ENCODE results near the gene RHBDL1. TPM values are rescaled to one million over a fixed set of nuclear protein-coding genes. Genes with fewer than 3 reads are reported as not detected.
A peak's percentile ranks its signal among the peaks of the same experiment; 100 is the strongest.

Gene RHBDL1
- total RNA-seq, 4 donors from 2014 or later: 0.38 to 1.1 (median 0.57) TPM; not detected in 1

GRCh38 chr16:727291-727977, 52.0 kb downstream of the RHBDL1 start:
- no peaks in the 10 kb centered on the region for H3K9me3 ChIP-seq
- peaks cover 0 to 23% (median 7%) of the 10 kb centered on the region in 3 donors for H3K36me3 ChIP-seq
- peaks cover 0 to 49% (median 1%) of the 10 kb centered on the region in 4 donors for H3K27me3 ChIP-seq
- 0% methylated on average over 4 of the region's 61 CpGs; no CpG with 5 or more reads in 1 of the 2 donors for WGBS, 2 donors
- TF ChIP-seq POLR2A (IDR thresholded peaks at IDR 0.05): peak in 1 of 4 donors; percentile 36
- TF ChIP-seq CTCF (IDR thresholded peaks at IDR 0.05): no peak
- intact Hi-C loops (cut with DNase I): no loop called here
- peaks cover 23 to 37% (median 28%) of the 10 kb centered on the region in 3 donors for H3K4me1 ChIP-seq
- H3K27ac ChIP-seq: peak overlapping the region in 3 of 4 donors; percentile 0 to 53 (median 48)
- peak overlapping the region; percentile 25 to 67 (median 48) for H3K4me3 ChIP-seq
- DNase-seq: no peak

Other genes with a start within 250 kb of the RHBDL1 start
- gene CAPN15, start 148.0 kb upstream of the RHBDL1 start, total RNA-seq: 10 to 100 TPM; 29.4 to 69.6 (median 52.4) TPM
- gene PRR35, start 115.3 kb upstream of the RHBDL1 start, total RNA-seq: not detected
- gene NHLRC4, start 108.7 kb upstream of the RHBDL1 start, total RNA-seq: under 1 TPM in 3 of 4 donors, not detected in 1; 0.09 to 0.95 (median 0.59) TPM
- 10 to 100 TPM; 15.9 to 24.0 (median 20.4) TPM for gene PIGQ, start 105.7 kb upstream of the RHBDL1 start, total RNA-seq
- gene RAB40C, start 85.6 kb upstream of the RHBDL1 start, total RNA-seq: 10 to 100 TPM; 14.2 to 31.4 (median 20.3) TPM
- 1 to 10 TPM in 1 of 4 donors, under 1 TPM in 3; under 0.01 to 1.8 (median 0.29) TPM for gene WFIKKN1, start 44.7 kb upstream of the RHBDL1 start, total RNA-seq
- gene METTL26, start 39.4 kb upstream of the RHBDL1 start, total RNA-seq: 100 to 1,000 TPM in 1 of 4 donors, 10 to 100 TPM in 3; 69.6 to 105 (median 79.9) TPM
- gene MCRIP2, start 33.8 kb upstream of the RHBDL1 start, total RNA-seq: 10 to 100 TPM; 17.3 to 35.6 (median 28.1) TPM
- gene WDR90, start 26.3 kb upstream of the RHBDL1 start, total RNA-seq: 10 to 100 TPM in 3 of 4 donors, 1 to 10 TPM in 1; 7.2 to 26.5 (median 15.8) TPM
- 10 to 100 TPM; 28.4 to 70.2 (median 48.9) TPM for gene RHOT2, start 7.5 kb upstream of the RHBDL1 start, total RNA-seq
- 100 to 1,000 TPM; 102 to 148 (median 120) TPM for gene STUB1, start 4.7 kb downstream of the RHBDL1 start, total RNA-seq
- 10 to 100 TPM; 53.7 to 70.7 (median 62.5) TPM for gene JMJD8, start 8.7 kb downstream of the RHBDL1 start, total RNA-seq
- 10 to 100 TPM in 1 of 4 donors, 1 to 10 TPM in 3; 6.9 to 11.8 (median 7.8) TPM for gene WDR24, start 14.7 kb downstream of the RHBDL1 start, total RNA-seq
- 1 to 10 TPM; 2.2 to 8.4 (median 3.7) TPM for gene FBXL16, start 30.1 kb downstream of the RHBDL1 start, total RNA-seq
- gene METRN, start 39.4 kb downstream of the RHBDL1 start, total RNA-seq: 10 to 100 TPM in 2 of 4 donors, 1 to 10 TPM in 2; 4.2 to 12.7 (median 8.8) TPM
- gene ANTKMT, start 45.5 kb downstream of the RHBDL1 start, total RNA-seq: 10 to 100 TPM; 11.6 to 29.1 (median 24.2) TPM
- 1 to 10 TPM in 1 of 4 donors, under 1 TPM in 3; under 0.01 to 1.0 (median 0.47) TPM for gene CCDC78, start 50.8 kb downstream of the RHBDL1 start, total RNA-seq
- gene HAGHL, start 51.4 kb downstream of the RHBDL1 start, total RNA-seq: 1 to 10 TPM in 3 of 4 donors, not detected in 1; 1.7 to 5.7 (median 4.8) TPM
- gene CIAO3, start 65.3 kb downstream of the RHBDL1 start, total RNA-seq: 10 to 100 TPM; 29.7 to 34.5 (median 33.2) TPM
- gene MSLN, start 85.1 kb downstream of the RHBDL1 start, total RNA-seq: 1 to 10 TPM in 2 of 4 donors, under 1 TPM in 2; 0.79 to 5.4 (median 2.3) TPM
- gene RPUSD1, start 112.7 kb downstream of the RHBDL1 start, total RNA-seq: 10 to 100 TPM; 20.3 to 33.3 (median 24.9) TPM
- gene CHTF18, start 112.9 kb downstream of the RHBDL1 start, total RNA-seq: 10 to 100 TPM in 1 of 4 donors, 1 to 10 TPM in 3; 5.0 to 17.8 (median 7.3) TPM
- not detected for gene GNG13, start 125.1 kb downstream of the RHBDL1 start, total RNA-seq

Data from esophagus squamous epithelium (tissue), 5 donors.